ENCODE results near the gene GLDN. TPM values are rescaled to one million over a fixed set of nuclear protein-coding genes. Genes with fewer than 3 reads are reported as not detected.

GLDN gene
- total and polyA plus RNA-seq, 2 of the 8 experiments (the other 6 are each of a cell fraction or from before 2014, with no cell fraction given), result 0.24 to 0.50 TPM

GRCh38 chr15:51425517-51426040 lies 84.1 kb downstream of the GLDN start:
- Histone ChIP-seq H3K4me3 (ENCODE audit: extremely low read depth in 1 of 4, insufficient read depth in 2 of 4, low read depth in 3 of 4, low read length in 4 of 4) (no peak overlapping the region), H3K4ac (replicated peaks; ENCODE audit: insufficient read length, low read depth, low read length) (no peak overlapping the region), H3K79me1 (ENCODE audit: low read depth, low read length) (no peaks in the 10 kb centered on the region), H3K27me3 (replicated peaks in 1 of 4; ENCODE audit: control insufficient read depth in 3 of 4, extremely low read depth in 1 of 4, insufficient read depth in 3 of 4, low read length in 3 of 4) (no peaks in the 10 kb centered on the region), H2BK20ac (ENCODE audit: low read length) (no peak overlapping the region), H2AFZ (ENCODE audit: low read length) (no peak overlapping the region), H3K9ac (replicated peaks in 1 of 4; ENCODE audit: extremely low read depth in 1 of 4, low read depth in 3 of 4, low read length in 3 of 4) (no peak overlapping the region), H2BK120ac (replicated peaks; ENCODE audit: low read depth, low read length) (peak overlapping the region; percentile 43), H3K79me2 (ENCODE audit: control insufficient read depth in 1 of 2, insufficient read depth in 2 of 2, low read length in 2 of 2) (no peaks in the 10 kb centered on the region), H2BK12ac (ENCODE audit: low read depth, low read length) (no peak overlapping the region), H2AK5ac (ENCODE audit: low read depth, low read length) (no peak overlapping the region), H2BK5ac (ENCODE audit: low read depth, low read length) (no peak overlapping the region), H4K5ac (ENCODE audit: insufficient read length, low read depth, low read length) (no peak overlapping the region), H3K36me3 (ENCODE audit: control insufficient read depth in 2 of 4, insufficient read depth in 4 of 4, low read length in 3 of 4) (no peaks in the 10 kb centered on the region; a peak in 1 of 8 replicates), H4K8ac (ENCODE audit: extremely low read depth, insufficient read depth, low read length) (no peak overlapping the region), H3K56ac (replicated peaks; ENCODE audit: insufficient read length, low read depth, low read length) (no peak overlapping the region), H2BK15ac (ENCODE audit: low read length) (no peak overlapping the region), H3K27ac (ENCODE audit: low read depth, low read length) (no peak overlapping the region), H4K20me1 (replicated peaks in 1 of 2; ENCODE audit: control insufficient read depth in 1 of 2, insufficient read depth in 2 of 2, low read length in 2 of 2) (no peaks in the 10 kb centered on the region), H3K18ac (ENCODE audit: extremely low read depth, low read length) (no peak overlapping the region), H3K23me2 (ENCODE audit: low read depth, low read length) (no peaks in the 10 kb centered on the region; the same call in 1 of the 2 replicates), H3K4me2 (ENCODE audit: insufficient read depth in 1 of 2, low read depth in 2 of 2, low read length in 2 of 2) (no peak overlapping the region), H3K9me3 (ENCODE audit: insufficient read depth in 2 of 2, low read depth in 1 of 2, low read length in 1 of 2) (peaks cover 0 to 10% of the 10 kb centered on the region in 2 experiments; a peak in 2 of 4 replicates), H3K4me1 (replicated peaks in 1 of 4; ENCODE audit: control insufficient read depth in 3 of 4, insufficient read depth in 4 of 4, low read length in 3 of 4) (no peaks in the 10 kb centered on the region; a peak in 1 of 7 replicates), H3K14ac (ENCODE audit: insufficient read length) (no peak overlapping the region), H4K91ac (replicated peaks; ENCODE audit: insufficient read length, low read length) (no peak overlapping the region), H3K23ac (ENCODE audit: insufficient read length) (no peak overlapping the region)
- peak; percentile 90 for TF ChIP-seq MAFK (IDR thresholded peaks at IDR 0.05; ENCODE audit: low read depth, low read length)
- TF ChIP-seq HDAC2 (IDR thresholded peaks at IDR 0.05; ENCODE audit: borderline replicate concordance in 1 of 2, low read depth in 2 of 2, low read length in 2 of 2), result no peak
- DNase-seq (ENCODE audit: low read depth in 1 of 2, low spot score in 2 of 2) (no peak), FAIRE-seq (no peak)
- 76% methylated on average over 1 of the region's 1 CpG; no CpG with 5 or more reads in 1 of the 2 experiments for WGBS, 2 experiments (ENCODE audit: extremely low coverage in 1 of 2, insufficient coverage in 1 of 2, insufficient read length in 1 of 2, insufficient replicate concordance in 2 of 2, low coverage in 1 of 2, low lambda C conversion rate in 2 of 2, missing lambda C conversion rate in 1 of 2)
- ChIA-PET CTCF (ENCODE audit: partially characterized antibody) (interaction anchor here (0.8 to 1.7 kb wide), 3 partner anchors 22 to 292 kb away, joined by 3 to 6 read pairs (median 4); no protein-coding TSS in a partner anchor), POLR2A (ENCODE audit: partially characterized antibody) (interaction anchor here (0.6 kb wide), 1 partner anchor 963 kb away, joined by 4 read pairs; no protein-coding TSS in a partner anchor)
